ENCODE measurements around the gene NFX1.
"Not testable (repeated sequence)": the region's sequence is repeated elsewhere in the genome, so short reads cannot be mapped to it uniquely, and the experiment has no call there.

- not testable (repeated sequence) for TF ChIP-seq CTCF, POLR2A (IDR thresholded peaks at IDR 0.05)
Measured at GRCh38 chr9:33383396-33383795, 93.1 kb downstream of the NFX1 start.
